PC-3 (cell line): ENCODE measurements around the gene ORMDL2.

Experiments used
- CTCF ChIP-seq: fragments of 300-600 bp; sonication (generic); conservative IDR thresholded peaks from 2 replicates; pipeline ENCODE4 v1.5.1; 2017; ENCODE audit warnings: antibody characterized with exemption, low read depth, mild to moderate bottlenecking, low read length
- EZH2 ChIP-seq: fragments of 300-600 bp; sonication (generic); IDR thresholded peaks from one replicate; pipeline ENCODE4 v1.6.1; 2017; ENCODE audit warnings: antibody characterized with exemption, mild to moderate bottlenecking, low read length; ENCODE audit not compliant: unreplicated experiment

- no peak for TF ChIP-seq CTCF
- no peak for TF ChIP-seq EZH2
These were observed 40.0 kb upstream of the ORMDL2 start for GRCh38 chr12:55777856-55778255.
